Stimulated activated CD4-positive, alpha-beta T cell treated with anti-CD3 and anti-CD28 coated beads, Interleukin-15, amount 100 ng/mL, for 24 hours (primary cell): ENCODE measurements around the gene CYSRT1.
A peak's percentile ranks its signal among the peaks of the same experiment; 100 is the strongest.

Source experiments
- DNase-seq: peaks from one replicate; pipeline ENCODE4 v3.0.0-alpha.2; 2020

CYSRT1 gene

GRCh38 chr9:137213160-137214060, 11.6 kb upstream of the CYSRT1 start:
- DNase-seq, result no peak

GRCh38 chr9:137214620-137215019, 10.4 kb upstream of the CYSRT1 start:
- no peak for DNase-seq

- DNase-seq, result no peak
These were observed 9.6 kb upstream of the CYSRT1 start for GRCh38 chr9:137215196-137215986.

GRCh38 chr9:137216188-137216965, 8.6 kb upstream of the CYSRT1 start:
- DNase-seq, result no peak

- DNase-seq, result no peak
These were observed 7.4 kb upstream of the CYSRT1 start for GRCh38 chr9:137217276-137218211.

GRCh38 chr9:137218212-137218753, 6.7 kb upstream of the CYSRT1 start:
- DNase-seq, result no peak

GRCh38 chr9:137218754-137219271, 6.2 kb upstream of the CYSRT1 start:
- DNase-seq, result peak; percentile 22

GRCh38 chr9:137219757-137220316, 5.1 kb upstream of the CYSRT1 start:
- no peak for DNase-seq

- no peak for DNase-seq
These were observed 4.5 kb upstream of the CYSRT1 start for GRCh38 chr9:137220317-137221094.

GRCh38 chr9:137221095-137221505, 3.9 kb upstream of the CYSRT1 start:
- DNase-seq, result no peak

GRCh38 chr9:137221506-137222111, 3.4 kb upstream of the CYSRT1 start:
- no peak for DNase-seq

GRCh38 chr9:137222190-137223077, 2.5 kb upstream of the CYSRT1 start, which contains the start of gene RNF208:
RNF208 (minus strand) TSS chr9:137222240; CDS start chr9:137221212, 1,028 bp downstream.
- DNase-seq, result no peak

- DNase-seq, result peak; percentile 99
These were observed 1.6 kb upstream of the CYSRT1 start for GRCh38 chr9:137223078-137223970.

GRCh38 chr9:137225699-137226331, 841 bp downstream of the CYSRT1 start:
- DNase-seq, result no peak

GRCh38 chr9:137226338-137227053, 1.5 kb downstream of the CYSRT1 start:
- DNase-seq, result no peak
